T-helper 1 cell treated with Interleukin-12 subunit alpha and Interleukin-12 subunit beta and Interleukin-4 antibody, amounts not matched to agents 30 ng/mL and 1 ng/mL, for 36 hours (primary cell): Measurements from ENCODE around the gene ASCL4. TPM values are rescaled to one million over a fixed set of nuclear protein-coding genes. Genes with fewer than 3 reads are reported as not detected.
"Not testable (repeated sequence)": the region's sequence is repeated elsewhere in the genome, so short reads cannot be mapped to it uniquely, and the experiment has no call there.

Experiments
- intact Hi-C: fragments of 100-400 bp; cut with micrococcal nuclease; formaldehyde crosslinking; loops from one replicate; pipeline ENCODE4 v1.15.1; 2024
- total RNA-seq: library from RNA; stranded (reverse); gene quantifications from 2 replicates; pipeline ENCODE4 v1.2.3, GENCODE V29; 2022

Gene ASCL4
- total RNA-seq: not detected in 2 replicates

- intact Hi-C loops: no loop called here
These were observed at the start of gene ASCL4 for GRCh38 chr12:107774349-107775029. Gene ASCL4, plus strand, starts transcription at chr12:107774704. Its CDS starts 515 bp downstream, at chr12:107775219.

- intact Hi-C loops: not testable (repeated sequence)
These were observed 47.2 kb upstream of the ASCL4 start for GRCh38 chr12:107727327-107727726.

- intact Hi-C loops: not testable (repeated sequence)
These were observed 46.8 kb upstream of the ASCL4 start for GRCh38 chr12:107727742-107728141.

- intact Hi-C loops: no loop called here
These were observed 43.7 kb upstream of the ASCL4 start for GRCh38 chr12:107730618-107731341.

DNA sequence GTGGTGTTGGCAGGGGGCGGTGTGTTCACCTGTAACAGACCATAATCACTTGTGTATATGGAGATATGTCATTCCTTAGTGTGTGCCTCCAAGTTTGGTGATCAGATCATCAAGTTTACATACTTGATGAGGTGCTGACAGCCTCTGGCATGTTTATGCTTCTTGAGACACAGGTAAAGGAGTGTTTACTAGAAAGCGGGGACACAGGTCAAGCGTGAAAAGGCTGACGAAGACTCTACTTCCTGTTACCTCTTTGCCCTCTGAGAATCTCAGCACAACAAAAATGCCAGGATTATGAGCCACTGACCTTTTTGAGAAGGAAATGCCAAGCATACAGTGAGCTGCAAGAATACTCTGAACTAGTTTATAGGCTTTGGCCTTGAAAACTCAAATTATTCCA lies 43.1 kb upstream of the ASCL4 start:
- intact Hi-C loops: no loop called here

DNA sequence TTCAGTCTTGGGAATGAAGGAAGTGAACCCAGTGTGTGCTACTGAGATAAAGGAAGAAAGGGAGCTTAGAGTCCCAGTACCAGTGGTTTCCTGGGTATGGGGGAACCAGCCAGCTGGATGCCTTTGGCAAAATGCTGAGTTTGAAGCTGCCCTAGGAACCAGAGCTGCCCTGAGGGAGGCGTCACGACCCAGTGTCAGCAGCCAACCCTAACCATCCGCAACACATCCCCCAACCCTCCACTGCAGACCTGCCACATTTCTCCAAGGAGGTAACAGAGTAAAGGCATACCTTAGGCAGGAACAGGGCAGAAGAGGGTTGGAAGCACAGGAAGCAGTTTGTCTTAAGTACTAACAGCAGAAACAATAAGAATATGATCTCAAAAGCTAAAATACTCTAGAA lies 42.1 kb upstream of the ASCL4 start:
- intact Hi-C loops: no loop called here

DNA sequence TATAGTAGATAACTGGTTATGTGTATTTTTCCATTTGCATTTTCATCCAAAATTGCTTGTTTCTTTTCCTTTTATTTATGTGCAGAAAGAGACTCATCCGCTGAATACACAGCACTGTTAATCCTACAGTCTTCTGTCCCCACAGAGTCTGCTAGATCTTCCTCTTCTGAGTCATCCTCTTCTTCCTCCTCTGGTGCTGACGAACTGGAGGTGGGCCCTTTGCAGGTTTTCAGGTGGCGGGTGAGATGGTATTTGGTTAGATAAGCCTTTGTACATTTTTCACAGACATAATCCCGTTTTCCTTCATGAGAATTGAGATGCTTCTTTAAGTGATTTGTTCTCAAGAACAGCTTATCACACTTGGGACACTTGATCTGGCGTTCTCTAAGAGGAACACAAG lies 40.4 kb upstream of the ASCL4 start:
- intact Hi-C loops: no loop called here

DNA sequence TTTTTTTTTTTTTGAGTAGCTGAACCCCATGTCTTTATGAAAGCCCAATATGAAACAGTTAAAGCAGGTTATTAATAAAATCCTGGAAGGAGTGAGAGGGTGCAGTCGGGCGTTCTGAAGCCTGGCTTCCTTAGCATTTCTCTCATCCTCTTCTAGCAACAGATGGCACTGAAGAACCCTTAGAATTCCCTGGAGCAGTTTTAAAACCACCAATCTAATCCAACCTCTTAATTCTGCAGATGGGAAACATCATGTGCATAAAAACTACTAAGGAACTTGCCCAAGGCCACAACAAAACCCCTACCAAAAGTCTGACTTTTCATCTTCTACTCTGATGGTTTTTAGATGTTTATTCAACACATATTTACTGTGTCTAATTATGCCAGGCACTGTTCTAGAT lies 38.7 kb upstream of the ASCL4 start:
- intact Hi-C loops: no loop called here

GRCh38 chr12:107736914-107737313 lies 37.6 kb upstream of the ASCL4 start:
- intact Hi-C loops: no loop called here

- intact Hi-C loops: no loop called here
These were observed 26.0 kb upstream of the ASCL4 start for GRCh38 chr12:107748472-107748871.

DNA sequence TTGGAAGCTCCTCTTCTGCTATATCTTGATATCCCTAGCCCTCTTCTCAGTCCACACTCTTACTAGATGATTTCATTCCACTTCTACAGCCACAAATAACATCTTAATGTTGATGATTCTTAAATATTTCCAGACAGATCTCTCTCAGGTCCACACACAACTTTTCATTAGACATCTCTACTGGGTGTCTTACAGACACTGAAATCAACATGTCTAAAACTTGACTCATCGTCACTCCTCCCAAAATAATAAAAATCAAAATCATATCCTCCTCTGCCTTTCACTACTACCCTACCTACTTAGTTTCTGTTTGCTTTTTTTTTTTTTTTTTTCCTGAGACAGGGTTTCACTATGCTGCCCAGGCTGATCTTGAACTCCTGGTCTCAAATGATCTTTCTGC lies 25.4 kb upstream of the ASCL4 start:
- intact Hi-C loops: no loop called here

DNA sequence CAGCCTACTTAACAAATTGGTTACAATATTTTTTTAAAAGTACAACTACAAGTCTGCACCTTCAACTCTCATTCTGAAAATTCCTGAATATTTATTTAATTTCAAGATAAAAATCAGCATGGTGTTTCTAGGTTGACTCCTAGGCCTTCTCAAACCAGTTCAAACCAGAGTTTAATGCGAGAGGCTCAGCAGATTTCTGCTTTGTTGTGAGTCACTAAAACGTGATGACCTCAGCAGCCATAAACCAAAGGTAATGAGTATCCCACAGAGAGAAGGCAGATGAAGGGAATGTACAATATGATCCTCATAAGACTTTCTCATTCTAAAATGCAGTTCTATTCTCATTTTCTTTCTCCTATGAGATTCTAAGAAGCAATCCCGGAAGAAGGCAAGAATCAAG lies 15.1 kb upstream of the ASCL4 start:
- intact Hi-C loops: no loop called here

- intact Hi-C loops: loop anchor here (2.0 to 5.0 kb wide), 9 partner anchors 142 to 1717 kb away; partner anchors contain the start of genes KCTD10, RIC8B, SSH1 and TCP11L2
These were observed 14.2 kb upstream of the ASCL4 start for GRCh38 chr12:107760207-107760808.

DNA sequence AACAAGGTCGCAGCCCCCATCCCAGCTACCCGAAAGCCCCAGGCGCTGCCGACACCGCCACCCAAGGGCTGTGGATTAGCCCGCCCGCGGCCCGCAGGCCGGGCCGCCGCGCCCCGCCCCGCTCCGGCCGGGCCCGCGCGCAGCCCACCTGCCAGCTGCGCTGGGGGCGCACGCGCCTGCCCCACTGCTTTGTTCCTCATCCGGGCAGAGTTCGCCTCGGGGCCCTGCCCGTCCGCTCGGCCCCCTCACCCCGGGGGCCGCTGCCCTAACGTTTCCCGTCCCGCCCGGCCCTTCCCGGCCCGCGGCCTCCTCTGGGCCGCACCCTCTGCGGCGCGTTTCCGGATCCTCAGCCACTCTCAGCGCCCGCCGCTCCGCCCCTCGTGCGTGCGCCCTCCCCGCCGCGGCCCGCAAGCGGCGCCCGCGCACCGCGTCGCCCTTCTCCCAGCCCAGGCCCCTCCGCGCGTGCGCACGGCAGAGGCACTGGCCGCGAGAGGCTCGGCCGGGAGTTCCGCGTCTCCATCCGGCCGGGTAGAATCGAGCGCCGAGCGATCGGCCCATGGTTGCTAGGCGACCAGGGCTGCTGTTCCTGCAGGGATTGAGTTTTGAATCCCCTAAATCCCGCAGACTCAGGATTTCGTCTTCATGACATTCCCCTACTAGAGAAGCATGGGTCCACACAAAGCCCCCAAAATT lies 13.5 kb upstream of the ASCL4 start, which contains the start of gene PRDM4:
Gene PRDM4, minus strand, starts transcription at position 329 of the 693 bp plus-strand sequence. CDS start 622 bp downstream, outside the sequence.
- intact Hi-C loops: loop anchor here (1.0 to 5.0 kb wide), 16 partner anchors 76 to 1716 kb away; partner anchors contain the start of genes CRY1, KCTD10, MTERF2 and POLR3B

GRCh38 chr12:107761502-107761904 lies 13.0 kb upstream of the ASCL4 start:
- intact Hi-C loops: loop anchor here (1.0 to 5.0 kb wide), 16 partner anchors 76 to 1716 kb away; partner anchors contain the start of genes CRY1, KCTD10, MTERF2 and POLR3B

DNA sequence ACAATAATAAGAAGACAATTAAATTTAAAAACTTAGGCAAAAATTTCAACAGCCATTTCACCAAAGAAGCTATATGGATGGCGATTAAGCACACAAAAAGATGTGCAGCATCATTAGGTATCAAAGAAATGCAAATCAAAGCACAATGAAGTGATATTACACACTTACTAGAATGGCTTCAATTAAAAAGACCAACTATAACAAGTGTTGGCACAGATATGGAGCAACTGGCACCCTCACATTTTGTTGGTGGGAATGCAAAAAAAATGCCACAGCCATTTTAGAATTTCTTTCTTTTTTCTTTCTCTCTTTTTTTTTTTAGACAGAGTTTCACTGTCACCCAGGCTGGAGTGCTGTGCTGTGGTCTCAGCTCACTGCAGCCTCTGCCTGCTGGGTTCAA lies 11.6 kb upstream of the ASCL4 start:
- intact Hi-C loops: loop anchor here (5.0 kb wide), 6 partner anchors 139 to 1714 kb away; partner anchors contain the start of genes KCTD10, SSH1, TMEM263 and UBE3B

GRCh38 chr12:107764626-107765025 lies 9.9 kb upstream of the ASCL4 start:
- intact Hi-C loops: loop anchor here (5.0 kb wide), 6 partner anchors 138 to 1713 kb away; partner anchors contain the start of genes KCTD10, SSH1, TMEM263 and UBE3B

DNA sequence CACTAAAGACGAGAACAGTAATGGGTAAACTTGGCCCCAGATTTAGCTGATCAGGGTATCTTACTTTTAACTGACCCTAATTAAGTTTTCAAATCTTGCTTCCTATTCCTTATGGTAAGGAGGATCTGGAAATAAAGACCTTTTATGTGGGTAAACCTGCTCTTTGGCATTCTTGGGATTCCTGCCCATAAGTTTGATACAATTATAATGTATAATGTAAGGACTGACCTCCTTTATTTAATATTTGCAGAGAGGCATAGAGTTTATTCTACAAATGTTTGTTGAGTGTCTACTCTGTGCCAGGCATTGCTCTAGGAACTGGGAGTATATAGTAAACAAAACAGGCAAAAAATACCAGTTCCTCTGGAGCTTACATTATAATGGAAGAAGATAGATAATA lies 9.2 kb upstream of the ASCL4 start:
- intact Hi-C loops: no loop called here

DNA sequence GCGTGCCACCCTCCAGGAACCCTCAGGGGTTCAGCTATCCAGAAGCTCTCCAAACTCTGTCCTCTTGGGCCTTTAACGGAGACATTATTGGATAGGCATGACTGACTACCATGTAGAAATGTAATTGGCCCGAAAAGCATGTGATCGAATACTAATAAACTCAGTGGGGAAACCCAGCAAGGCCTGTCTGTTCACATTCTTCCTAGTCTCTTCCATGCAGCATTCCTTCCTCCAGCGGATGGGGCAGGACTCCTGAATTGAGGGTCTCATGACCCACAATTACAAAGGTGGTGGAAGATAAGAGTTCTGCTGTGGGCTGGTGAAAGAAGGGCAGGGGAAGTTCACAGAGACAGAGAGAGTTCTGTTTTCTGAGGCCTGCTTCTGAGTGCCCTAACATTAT lies 7.0 kb upstream of the ASCL4 start:
- intact Hi-C loops: no loop called here

DNA sequence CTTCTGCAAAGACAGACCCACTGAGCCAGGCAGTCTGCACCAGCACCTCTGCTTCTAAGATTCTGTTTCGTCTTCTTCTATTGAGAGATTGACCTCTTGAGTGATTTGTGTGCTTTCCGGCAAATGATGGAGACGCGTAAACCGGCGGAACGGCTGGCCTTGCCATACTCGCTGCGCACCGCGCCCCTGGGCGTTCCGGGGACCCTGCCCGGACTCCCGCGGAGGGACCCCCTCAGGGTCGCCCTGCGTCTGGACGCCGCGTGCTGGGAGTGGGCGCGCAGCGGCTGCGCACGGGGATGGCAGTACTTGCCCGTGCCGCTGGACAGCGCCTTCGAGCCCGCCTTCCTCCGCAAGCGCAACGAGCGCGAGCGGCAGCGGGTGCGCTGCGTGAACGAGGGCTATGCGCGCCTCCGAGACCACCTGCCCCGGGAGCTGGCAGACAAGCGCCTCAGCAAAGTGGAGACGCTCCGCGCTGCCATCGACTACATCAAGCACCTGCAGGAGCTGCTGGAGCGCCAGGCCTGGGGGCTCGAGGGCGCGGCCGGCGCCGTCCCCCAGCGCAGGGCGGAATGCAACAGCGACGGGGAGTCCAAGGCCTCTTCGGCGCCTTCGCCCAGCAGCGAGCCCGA lies 703 bp downstream of the ASCL4 start:
- intact Hi-C loops: no loop called here

DNA sequence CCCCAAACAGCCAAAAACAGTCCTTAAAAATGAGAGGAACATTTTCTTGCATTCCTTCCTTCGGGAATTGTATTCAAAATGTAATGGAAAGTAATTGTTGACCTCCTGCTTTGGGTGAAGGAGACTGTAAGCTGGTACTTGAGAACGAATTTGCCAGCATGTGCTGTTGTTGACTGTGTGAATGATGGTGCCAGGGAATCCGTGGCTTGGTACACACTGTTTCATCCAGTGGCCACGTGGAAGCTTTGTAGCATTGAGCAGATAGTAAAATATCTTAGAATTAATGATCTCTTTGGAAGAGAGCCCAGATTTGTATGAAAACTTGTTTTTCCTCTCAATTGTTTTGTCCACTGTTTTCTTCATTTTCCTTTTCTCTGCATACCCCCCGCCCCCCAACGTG lies 1.7 kb downstream of the ASCL4 start:
- intact Hi-C loops: no loop called here
